Measurements from ENCODE around the gene ACKR2.

DNA sequence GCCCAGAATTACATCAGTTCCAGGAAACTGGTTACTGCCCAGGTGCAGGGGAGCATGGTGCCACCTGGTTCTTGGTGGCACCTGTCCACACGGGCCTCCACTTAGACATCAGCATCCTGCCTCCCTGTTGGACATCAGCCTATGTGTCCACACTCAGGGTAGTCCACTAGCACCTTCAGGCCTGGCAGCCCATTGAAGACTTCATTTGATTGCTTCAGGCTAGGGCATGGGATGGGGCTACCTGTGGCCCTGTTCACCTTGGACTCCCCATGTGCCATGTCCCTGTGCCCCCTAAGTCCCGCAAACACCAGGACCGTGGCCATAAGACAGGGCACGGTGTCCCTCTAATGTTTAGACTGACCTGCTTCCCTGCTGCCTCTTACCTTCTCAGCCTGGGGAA is 35.6 kb downstream of the ACKR2 start:
- TF ChIP-seq, protein P1, sequence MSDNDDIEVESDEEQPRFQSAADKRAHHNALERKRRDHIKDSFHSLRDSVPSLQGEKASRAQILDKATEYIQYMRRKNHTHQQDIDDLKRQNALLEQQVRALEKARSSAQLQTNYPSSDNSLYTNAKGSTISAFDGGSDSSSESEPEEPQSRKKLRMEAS (IDR thresholded peaks at IDR 0.05; ENCODE audit: insufficient read depth, insufficient read length): no peak
- TF ChIP-seq, protein P2, sequence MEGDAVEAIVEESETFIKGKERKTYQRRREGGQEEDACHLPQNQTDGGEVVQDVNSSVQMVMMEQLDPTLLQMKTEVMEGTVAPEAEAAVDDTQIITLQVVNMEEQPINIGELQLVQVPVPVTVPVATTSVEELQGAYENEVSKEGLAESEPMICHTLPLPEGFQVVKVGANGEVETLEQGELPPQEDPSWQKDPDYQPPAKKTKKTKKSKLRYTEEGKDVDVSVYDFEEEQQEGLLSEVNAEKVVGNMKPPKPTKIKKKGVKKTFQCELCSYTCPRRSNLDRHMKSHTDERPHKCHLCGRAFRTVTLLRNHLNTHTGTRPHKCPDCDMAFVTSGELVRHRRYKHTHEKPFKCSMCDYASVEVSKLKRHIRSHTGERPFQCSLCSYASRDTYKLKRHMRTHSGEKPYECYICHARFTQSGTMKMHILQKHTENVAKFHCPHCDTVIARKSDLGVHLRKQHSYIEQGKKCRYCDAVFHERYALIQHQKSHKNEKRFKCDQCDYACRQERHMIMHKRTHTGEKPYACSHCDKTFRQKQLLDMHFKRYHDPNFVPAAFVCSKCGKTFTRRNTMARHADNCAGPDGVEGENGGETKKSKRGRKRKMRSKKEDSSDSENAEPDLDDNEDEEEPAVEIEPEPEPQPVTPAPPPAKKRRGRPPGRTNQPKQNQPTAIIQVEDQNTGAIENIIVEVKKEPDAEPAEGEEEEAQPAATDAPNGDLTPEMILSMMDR (IDR thresholded peaks at IDR 0.05; ENCODE audit: extremely low read depth in 1 of 2, insufficient read depth in 1 of 2, low read depth in 1 of 2, low read length in 2 of 2): no peak
- no peak for TF ChIP-seq EZH2 (IDR thresholded peaks at IDR 0.05; ENCODE audit: borderline replicate concordance, low read depth, low read length, severe bottlenecking)

Data from endothelial cell of umbilical vein (primary cell).